Pancreas (tissue), 10 donors: ENCODE measurements around the gene KCNH5. TPM values are rescaled to one million over a fixed set of nuclear protein-coding genes. Genes with fewer than 3 reads are reported as not detected.

Source experiments
- ATAC-seq, 4 donors: fragments of 200-7000 bp; cut with Tn5 transposase; one replicate each; pipeline versions ENCODE4 v1.8.0 to v1.9.1; 2020; ENCODE audit warnings: mild to moderate bottlenecking in 4 of 4, moderate library complexity in 4 of 4
- DNase-seq, 6 donors: peaks; one replicate each; pipeline ENCODE4 v3.0.0-alpha.2; 2020
- FAIRE-seq: peaks from 2 replicates; lab custom pipeline; 2012; peaks lifted over from hg19 to GRCh38; lab: Jason Lieb, UNC
- H3K27ac ChIP-seq, 4 donors: fragments of 200-600 bp; sonication (generic); 1 replicate in 3 of 4; 2 replicates in 1 of 4; pipeline versions ENCODE4 v1.5.0 to v1.8.0; 2020
- H3K27me3 ChIP-seq, 4 donors: fragments of 200-600 bp; one replicate each; pipeline ENCODE4 v1.8.0; 2021
- H3K36me3 ChIP-seq, 3 donors: fragments of 200-600 bp; sonication (generic) in 1 of 3; one replicate each; pipeline versions ENCODE4 v1.5.0 to v1.8.0; 2020 to 2021
- H3K4me1 ChIP-seq, 3 donors: fragments of 200-600 bp; one replicate each; pipeline ENCODE4 v1.8.0; 2021
- H3K4me3 ChIP-seq, 4 donors: fragments of 200-600 bp; sonication (generic) in 2 of 4; one replicate each; pipeline versions ENCODE4 v1.5.0 to v1.8.0; 2020 to 2021
- H3K9me3 ChIP-seq, 4 donors: fragments of 200-600 bp; one replicate each; pipeline ENCODE4 v1.8.0; 2021
- CTCF ChIP-seq, 4 donors: fragments of 200-600 bp; sonication (generic) in 3 of 4; IDR thresholded peaks; one replicate each; pipeline versions ENCODE4 v1.5.0 to v1.8.0; 2021; ENCODE audit warnings: antibody characterized with exemption in 4 of 4
- WGBS, 2 donors: extraction: QIAGEN DNeasy Blood & Tissue Kit; methylation state at CpG; one replicate each; pipeline ENCODE4 v1.1.7; 2013; 5-methylcytosine and 5-hydroxymethylcytosine counted together
- intact Hi-C, 3 donors: fragments of 100-400 bp; cut with DNase I; formaldehyde crosslinking; loops; one replicate each; pipeline versions ENCODE4 v1.11.1 to v1.14.2; 2022
- polyA plus RNA-seq, 2 donors: library from polyadenylated mRNA; stranded (reverse); fragments of 200-250 nt; gene quantifications; one replicate each; pipeline ENCODE4 v1.2.3, GENCODE V29; 2013
- total RNA-seq, 6 donors: library from RNA; stranded (reverse); fragmentation: NEBNext Ultra II Directional in 4 of 6; extraction: Animal tissue kit (Norgen Biotek cat#: 25700) in 4 of 6; gene quantifications; one replicate each; pipeline versions ENCODE4 v1.2.1 to v1.2.4, GENCODE V29; 2021 to 2023
- donor health status: healthy with polysubstance abuse.
- donor health status: DM: no; HTN: no; CAD: no; lungs with moderate emphysema.
- donor health status: DM: no; HTN: no; CAD: no.
- donor health status: control.
- donor health status: control.
- donor health status: Bipolar disorder and iron deficiency.
- donor health status: DM: yes; HTN: yes; CAD: no.
- donor health status: DM: no; HTN: no; CAD: no.
- donor health status: DM: no; HTN: no; CAD: no.
- donor health status: DM: yes; HTN: yes; CAD: no.

Gene KCNH5
- total and polyA plus RNA-seq, 8 donors, result not detected

- Histone ChIP-seq H3K4me3 (no peak overlapping the region), H3K9me3 (peaks cover 0 to 5% (median 0%) of the 10 kb centered on the region in 4 donors), H3K27ac (peak overlapping the region; percentile 8 to 74 (median 36)), H3K4me1 (peaks cover 17 to 23% (median 17%) of the 10 kb centered on the region in 3 donors), H3K27me3 (no peaks in the 10 kb centered on the region), H3K36me3 (no peaks in the 10 kb centered on the region)
- intact Hi-C loops, result no loop called here
- FAIRE-seq (no peak), DNase-seq (peak in 4 of 6 donors; percentile 41 to 57 (median 50)), ATAC-seq (peak; percentile 99 to 100 (median 99))
- TF ChIP-seq CTCF (IDR thresholded peaks at IDR 0.05), result no peak
- 33 to 34% methylated on average over 4 of the region's 4 CpGs for WGBS, 2 donors
Measured at GRCh38 chr14:62691647-62692489, 353.4 kb downstream of the KCNH5 start.

- no peak for FAIRE-seq
- ATAC-seq, result peak in 3 of 4 donors; percentile 19 to 28 (median 23)
- 13 to 19% methylated on average over 1 of the region's 1 CpG for WGBS, 2 donors
- intact Hi-C loops, result no loop called here
- no peak for TF ChIP-seq CTCF (IDR thresholded peaks at IDR 0.05)
- no peaks in the 10 kb centered on the region for H3K36me3 ChIP-seq
- no peaks in the 10 kb centered on the region for H3K27me3 ChIP-seq
- H3K4me3 ChIP-seq, result no peak overlapping the region
- H3K27ac ChIP-seq, result no peak overlapping the region
- no peak for DNase-seq
- H3K4me1 ChIP-seq, result peaks cover 17 to 23% (median 17%) of the 10 kb centered on the region in 3 donors
- peaks cover 0 to 5% (median 0%) of the 10 kb centered on the region in 4 donors for H3K9me3 ChIP-seq
Measured at GRCh38 chr14:62689733-62690132, 355.5 kb downstream of the KCNH5 start.

GRCh38 chr14:62687818-62688217 lies 357.4 kb downstream of the KCNH5 start:
- no peaks in the 10 kb centered on the region for H3K36me3 ChIP-seq
- intact Hi-C loops, result no loop called here
- H3K27ac ChIP-seq, result no peak overlapping the region
- H3K4me1 ChIP-seq, result peaks cover 17 to 23% (median 17%) of the 10 kb centered on the region in 3 donors
- DNase-seq, result no peak
- no peak for FAIRE-seq
- no peak overlapping the region for H3K4me3 ChIP-seq
- 95 to 96% methylated on average over 2 of the region's 2 CpGs for WGBS, 2 donors
- H3K9me3 ChIP-seq, result peaks cover 0 to 5% (median 0%) of the 10 kb centered on the region in 4 donors
- no peaks in the 10 kb centered on the region for H3K27me3 ChIP-seq
- no peak for TF ChIP-seq CTCF (IDR thresholded peaks at IDR 0.05)
- ATAC-seq, result no peak

- FAIRE-seq, result no peak
- no peak for ATAC-seq
- intact Hi-C loops, result no loop called here
- peaks cover 0 to 5% (median 0%) of the 10 kb centered on the region in 4 donors for H3K9me3 ChIP-seq
- H3K36me3 ChIP-seq, result no peaks in the 10 kb centered on the region
- H3K27me3 ChIP-seq, result no peaks in the 10 kb centered on the region
- peaks cover under 1 to 1% (median under 1%) of the 10 kb centered on the region in 3 donors for H3K4me1 ChIP-seq
- WGBS, 2 donors, result 77 to 90% methylated on average over 2 of the region's 2 CpGs
- no peak for TF ChIP-seq CTCF (IDR thresholded peaks at IDR 0.05)
- H3K27ac ChIP-seq, result no peak overlapping the region
- no peak overlapping the region for H3K4me3 ChIP-seq
- DNase-seq, result no peak
Measured at GRCh38 chr14:62684376-62684775, 360.9 kb downstream of the KCNH5 start.

GRCh38 chr14:62682208-62682607 lies 363.1 kb downstream of the KCNH5 start:
- Histone ChIP-seq H3K4me1 (no peaks in the 10 kb centered on the region), H3K36me3 (no peaks in the 10 kb centered on the region), H3K9me3 (no peaks in the 10 kb centered on the region), H3K27me3 (no peaks in the 10 kb centered on the region), H3K27ac (no peak overlapping the region), H3K4me3 (no peak overlapping the region)
- ATAC-seq, result no peak
- 84 to 91% methylated on average over 7 of the region's 7 CpGs for WGBS, 2 donors
- intact Hi-C loops, result loop anchor here in 1 of 3 donors (2.0 kb wide), 1 partner anchor 35 kb away; no protein-coding TSS in a partner anchor
- DNase-seq, result no peak
- no peak for TF ChIP-seq CTCF (IDR thresholded peaks at IDR 0.05)
- FAIRE-seq, result no peak
